Loucy (cell line): Measurements from ENCODE around the gene HMGN4.

ENCODE experiments used
- H2AFZ ChIP-seq: fragments of 200-600 bp; sonication (generic); 2 replicates; pipeline ENCODE4 v1.6.0; 2016; ENCODE audit warnings: antibody characterized with exemption, mild to moderate bottlenecking, low read length, moderate library complexity
- H3F3A ChIP-seq: fragments of 200-600 bp; 2 replicates; pipeline ENCODE4 v1.6.0; 2016; ENCODE audit warnings: antibody characterized with exemption, low read depth, mild to moderate bottlenecking
- H3K27me3 ChIP-seq: fragments of 200-600 bp; sonication (generic); 2 replicates; pipeline ENCODE4 v1.6.1; 2014; ENCODE audit warnings: low read length, mild to moderate bottlenecking; ENCODE audit not compliant: insufficient read depth, poor library complexity, severe bottlenecking
- H3K36me3 ChIP-seq: fragments of 200-600 bp; sonication (generic); 2 replicates; pipeline ENCODE4 v1.6.1; 2016; ENCODE audit warnings: low read length; ENCODE audit not compliant: insufficient read depth
- H3K4me1 ChIP-seq: fragments of 200-600 bp; sonication (generic); 2 replicates; pipeline ENCODE4 v1.5.1; 2014; ENCODE audit warnings: low read length, mild to moderate bottlenecking; ENCODE audit not compliant: insufficient read depth, poor library complexity, severe bottlenecking
- H3K4me2 ChIP-seq: fragments of 200-600 bp; sonication (generic); 2 replicates; pipeline ENCODE4 v1.6.0; 2014; ENCODE audit warnings: antibody characterized with exemption, low read length, low read depth, mild to moderate bottlenecking; ENCODE audit not compliant: poor library complexity, severe bottlenecking
- H3K4me3 ChIP-seq: fragments of 200-600 bp; sonication (generic); 2 replicates; pipeline ENCODE4 v1.5.1; 2014; ENCODE audit warnings: low read length, mild to moderate bottlenecking, mixed read lengths; ENCODE audit not compliant: poor library complexity, severe bottlenecking
- H3K79me2 ChIP-seq: fragments of 200-600 bp; sonication (generic); 2 replicates; pipeline ENCODE4 v1.6.1; 2014; ENCODE audit warnings: low read length; ENCODE audit not compliant: insufficient read depth
- H3K9ac ChIP-seq: fragments of 200-600 bp; sonication (generic); 2 replicates; pipeline ENCODE4 v1.6.0; 2014; ENCODE audit warnings: mild to moderate bottlenecking, low read depth, low read length, moderate library complexity; ENCODE audit not compliant: poor library complexity, severe bottlenecking
- H3K9me2 ChIP-seq: fragments of 200-600 bp; sonication (generic); replicated peaks from 2 replicates; pipeline ENCODE4 v1.6.1; 2016; ENCODE audit warnings: low read depth, low read length, mixed read lengths
- H3K9me3 ChIP-seq: fragments of 200-600 bp; sonication (generic); 2 replicates; pipeline ENCODE4 v1.6.1; 2014; ENCODE audit warnings: mild to moderate bottlenecking, antibody characterized with exemption, low read length, low read depth; ENCODE audit not compliant: insufficient read depth
- H4K20me1 ChIP-seq: fragments of 200-600 bp; sonication (generic); 2 replicates; pipeline ENCODE4 v1.6.0; 2014; ENCODE audit warnings: antibody characterized with exemption, low read length, mild to moderate bottlenecking; ENCODE audit not compliant: insufficient read depth, poor library complexity, severe bottlenecking
- CTCF ChIP-seq: fragments of 200-600 bp; sonication (generic); conservative IDR thresholded peaks from 2 replicates; pipeline ENCODE4 v1.5.1; 2014; ENCODE audit warnings: mild to moderate bottlenecking, antibody characterized with exemption, low read length
- EZH2phosphoT487 ChIP-seq: fragments of 200-600 bp; IDR thresholded peaks from 2 replicates; pipeline ENCODE4 v1.6.1; 2018; ENCODE audit warnings: antibody characterized with exemption, mild to moderate bottlenecking, moderate library complexity, borderline replicate concordance

HMGN4 gene

DNA sequence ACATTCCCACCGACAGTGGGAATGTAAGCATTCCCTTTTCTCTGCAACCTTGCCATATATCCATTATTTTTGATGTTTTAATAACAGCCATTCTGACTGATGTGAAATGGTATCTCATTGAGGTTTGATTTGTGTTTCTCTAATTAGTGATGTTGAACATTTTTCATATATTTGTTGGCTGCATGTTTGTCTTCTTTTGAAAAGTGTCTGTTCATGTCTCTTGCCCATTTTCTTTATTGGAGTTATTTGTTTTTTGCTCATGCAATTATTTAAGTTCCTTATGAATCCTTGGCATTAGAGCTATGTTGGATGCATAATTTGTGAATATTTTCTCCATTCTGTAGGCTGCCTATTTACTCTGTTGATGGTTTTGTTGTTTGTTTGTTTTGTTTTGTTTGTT is 40.6 kb downstream of the HMGN4 start:
- Histone ChIP-seq H3K9ac (no peak overlapping the region), H3K27me3 (peaks cover 7% of the 10 kb centered on the region), H2AFZ (no peak overlapping the region), H3K4me1 (no peaks in the 10 kb centered on the region), H4K20me1 (no peaks in the 10 kb centered on the region), H3K36me3 (no peaks in the 10 kb centered on the region), H3K4me3 (no peak overlapping the region), H3K4me2 (no peak overlapping the region), H3F3A (no peaks in the 10 kb centered on the region), H3K9me3 (no peaks in the 10 kb centered on the region; the same call in 1 of the 2 replicates), H3K79me2 (no peaks in the 10 kb centered on the region), H3K9me2 (no peaks in the 10 kb centered on the region)
- no peak for TF ChIP-seq CTCF
- no peak for TF ChIP-seq EZH2phosphoT487

- Histone ChIP-seq H3K9ac (no peak overlapping the region), H3K4me1 (no peaks in the 10 kb centered on the region), H3K9me3 (no peaks in the 10 kb centered on the region; the same call in 1 of the 2 replicates), H3K4me3 (no peak overlapping the region), H3F3A (no peaks in the 10 kb centered on the region), H3K36me3 (no peaks in the 10 kb centered on the region), H3K9me2 (no peaks in the 10 kb centered on the region), H3K79me2 (no peaks in the 10 kb centered on the region), H4K20me1 (no peaks in the 10 kb centered on the region), H3K4me2 (no peak overlapping the region), H2AFZ (no peak overlapping the region), H3K27me3 (peaks cover 7% of the 10 kb centered on the region)
- no peak for TF ChIP-seq EZH2phosphoT487
- TF ChIP-seq CTCF, result no peak
These were observed 43.2 kb downstream of the HMGN4 start for GRCh38 chr6:26581164-26581915.

GRCh38 chr6:26588965-26589364 is 50.8 kb downstream of the HMGN4 start:
- Histone ChIP-seq H3K36me3 (no peaks in the 10 kb centered on the region), H3K4me2 (no peak overlapping the region), H2AFZ (no peak overlapping the region), H3K9me3 (no peaks in the 10 kb centered on the region), H3K9me2 (no peaks in the 10 kb centered on the region), H3K27me3 (no peaks in the 10 kb centered on the region), H3K9ac (no peak overlapping the region), H3K79me2 (no peaks in the 10 kb centered on the region), H3K4me1 (no peaks in the 10 kb centered on the region), H4K20me1 (no peaks in the 10 kb centered on the region), H3F3A (no peaks in the 10 kb centered on the region), H3K4me3 (no peak overlapping the region)
- no peak for TF ChIP-seq CTCF
